GM21528 (cell line): ENCODE data around the gene HSPBP1.

Experiments
- ATAC-seq: cut with Tn5 transposase; IDR thresholded peaks from one replicate; pipeline ENCODE4 v1.9.1; 2021; ENCODE audit warnings: mild to moderate bottlenecking, moderate library complexity; ENCODE audit not compliant: unreplicated experiment, low FRiP score

HSPBP1 gene

DNA sequence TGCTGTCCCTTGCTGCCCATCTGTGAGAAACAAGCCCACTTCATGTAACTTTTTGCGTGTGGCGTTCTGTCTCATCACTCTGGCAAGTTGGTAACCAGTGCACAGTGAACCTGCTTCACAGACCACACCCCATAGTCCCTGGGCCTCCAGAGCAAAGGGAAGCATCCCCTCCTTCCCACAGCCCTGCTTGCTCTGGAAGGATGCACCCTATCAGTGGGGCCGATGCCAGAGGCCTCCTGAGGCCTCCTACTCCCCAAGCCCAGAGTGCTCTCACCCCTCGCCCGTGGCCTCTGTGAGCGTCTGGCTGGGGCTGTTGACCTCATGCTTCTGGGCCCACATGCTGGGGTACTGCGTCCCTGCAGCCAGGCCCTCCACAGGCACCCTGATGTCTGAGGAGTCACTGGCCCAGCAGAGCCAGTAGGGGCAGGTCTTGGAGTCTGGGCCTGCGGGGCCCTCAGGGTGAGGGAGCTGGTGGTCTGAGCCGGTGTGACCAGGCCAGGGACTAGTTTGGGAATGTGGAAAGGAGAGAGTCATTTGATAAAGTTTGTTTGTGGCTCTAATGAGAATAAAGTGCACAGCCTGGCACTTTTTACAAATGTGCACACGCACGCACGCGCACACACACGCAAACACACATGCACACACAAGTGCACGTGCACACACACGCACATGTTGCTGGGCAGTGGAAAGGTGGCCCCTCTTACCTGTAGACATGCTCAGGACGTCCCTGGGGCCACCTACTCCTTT lies 56.4 kb downstream of the HSPBP1 start:
- ATAC-seq: no peak

DNA sequence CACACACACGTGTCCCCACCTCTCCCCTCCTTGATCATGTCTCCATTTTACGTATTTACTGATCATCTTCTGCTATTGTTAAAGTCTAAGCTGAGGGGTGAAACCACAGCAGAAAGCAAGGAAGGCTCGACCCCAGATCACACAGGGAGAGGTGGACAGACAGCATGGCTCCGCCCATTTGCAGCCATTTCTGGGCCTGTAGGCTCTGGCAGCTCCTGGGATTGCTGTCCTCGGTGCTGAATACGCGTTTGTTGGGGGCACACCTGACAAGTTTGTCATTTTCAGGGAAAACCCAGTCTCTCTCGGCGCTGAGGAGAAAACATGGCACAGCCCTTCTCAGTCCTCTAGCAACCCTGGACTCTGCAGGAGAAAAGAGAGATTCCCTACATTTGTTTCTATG lies 59.4 kb downstream of the HSPBP1 start:
- ATAC-seq: no peak

DNA sequence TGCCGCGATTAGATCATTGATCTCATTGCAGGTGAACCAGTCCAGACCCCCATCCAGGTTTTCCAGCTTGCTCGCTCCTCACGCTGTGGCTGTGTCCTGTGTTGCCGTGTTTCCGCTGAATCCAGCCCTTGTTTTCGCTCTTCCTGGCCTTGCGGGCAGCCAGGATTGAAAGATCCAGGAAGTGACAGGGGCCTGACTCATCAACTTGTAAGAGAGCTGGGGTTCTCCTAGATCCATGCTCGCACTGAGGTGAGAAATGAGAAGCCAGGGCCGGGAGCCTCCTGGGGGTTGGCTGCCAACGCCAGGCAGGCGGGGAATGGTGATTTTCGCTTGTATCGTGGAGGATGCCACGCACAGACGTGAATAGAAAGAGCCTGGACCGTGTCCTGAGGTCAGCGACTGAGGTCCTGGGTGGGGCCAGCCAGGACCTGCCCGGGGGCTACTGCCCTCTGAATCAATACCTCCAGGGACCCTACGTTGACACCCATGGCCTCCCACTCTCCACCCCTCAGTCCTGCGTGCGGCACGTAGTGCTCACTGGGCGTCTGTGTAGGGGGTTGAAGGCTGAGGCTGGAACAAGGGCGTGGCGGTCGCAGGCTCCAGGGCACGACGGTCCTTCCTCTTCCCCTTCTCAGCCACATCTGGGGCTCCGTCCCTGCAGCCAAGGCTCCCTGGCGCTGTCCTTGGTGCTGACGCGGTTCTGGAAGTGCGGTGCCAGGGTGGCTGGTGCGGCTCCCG lies 63.3 kb downstream of the HSPBP1 start:
- no peak for ATAC-seq

DNA sequence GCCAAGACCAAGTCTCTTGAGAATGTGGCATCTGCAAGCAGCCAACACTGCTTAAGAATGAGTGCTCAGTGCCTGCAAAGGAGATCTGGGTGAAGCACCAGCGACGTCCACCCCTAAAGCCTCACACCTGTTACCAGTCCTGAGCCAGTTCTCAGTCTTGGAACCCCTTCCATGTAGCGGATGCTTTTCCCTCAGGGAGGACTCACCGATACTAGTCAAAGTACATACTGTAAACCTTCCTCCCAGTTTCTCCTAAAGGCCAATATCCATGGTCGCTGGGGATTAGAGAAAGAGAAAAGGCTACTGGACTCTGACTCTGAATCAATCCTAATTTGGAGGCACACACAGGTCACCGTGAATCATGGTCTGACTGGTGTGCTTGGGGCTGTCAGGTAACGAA lies 66.4 kb downstream of the HSPBP1 start:
- ATAC-seq: no peak

DNA sequence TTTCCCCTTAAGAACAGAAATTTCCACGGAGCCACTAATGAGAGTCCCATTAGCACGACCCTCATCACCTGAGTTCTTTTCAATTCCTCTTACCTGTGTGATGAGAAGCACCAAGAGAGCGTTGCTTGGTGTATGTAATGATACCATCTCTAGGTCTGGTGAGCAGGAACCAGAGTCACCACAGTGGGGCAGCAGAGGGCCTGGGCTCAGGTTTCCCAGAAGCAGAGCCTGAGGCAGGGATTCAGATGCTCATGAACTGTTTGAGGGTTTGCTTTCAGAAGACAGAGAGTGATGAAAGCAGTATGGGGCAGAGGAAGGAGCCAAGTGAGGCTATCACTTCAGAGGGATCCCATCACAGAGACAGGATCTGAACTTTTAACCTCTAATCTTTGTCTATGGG lies 67.5 kb downstream of the HSPBP1 start:
- ATAC-seq: no peak
